ENCODE data around the gene ZNF14.

The ZNF14 gene

GRCh38 chr19:19732579-19733501 is at the start of gene ZNF14:
Gene ZNF14 (minus strand): TSS chr19:19733112. CDS start chr19:19732958, 154 bp downstream.
- Histone ChIP-seq H3K27ac (ENCODE audit: extremely low read depth, low read depth, low read length) (peak within 1 kb of the TSS; percentile 27; the same call in 1 of the 2 replicates), H3K9me3 (ENCODE audit: control insufficient read depth, insufficient read depth, low read depth, low read length) (peaks cover 2% of the 10 kb centered on the region; the same call in 1 of the 2 replicates)
- POLR2A ChIA-PET, result interaction anchor here (0.6 to 2.9 kb wide), 11 partner anchors 43 to 367 kb away, joined by 3 to 29 read pairs (median 4); partner anchors contain the start of genes ZNF101, ZNF506, ZNF682 and ZNF93
- TF ChIP-seq ZFHX2 (tag by site-specific recombination; conservative IDR thresholded peaks at IDR 0.05) (no peak), PRDM10 (tag by site-specific recombination; IDR thresholded peaks at IDR 0.05) (peak; percentile 49), YY1 (tag by site-specific recombination; IDR thresholded peaks at IDR 0.05) (peak; percentile 51; the same call in 1 of the 2 replicates), KLF17 (tag by site-specific recombination; IDR thresholded peaks at IDR 0.05) (no peak), SP7 (tag by site-specific recombination; IDR thresholded peaks at IDR 0.05) (0 out of 2 replicates have a peak, but pooled peaks have one; percentile 32), ZNF274 (IDR thresholded peaks at IDR 0.05; ENCODE audit: low read length) (no peak), ZNF274 (tag by site-specific recombination; IDR thresholded peaks at IDR 0.05; ENCODE audit: borderline replicate concordance) (no peak), ZNF777 (tag by site-specific recombination; IDR thresholded peaks at IDR 0.05; ENCODE audit: borderline replicate concordance) (0 out of 2 replicates have a peak, but pooled peaks have one; percentile 42), ZNF19 (tag by site-specific recombination; IDR thresholded peaks at IDR 0.05; ENCODE audit: low read depth) (no peak), TRIM28 (IDR thresholded peaks at IDR 0.05; ENCODE audit: borderline replicate concordance, low read length) (peak; percentile 48; the same call in 1 of the 2 replicates), ZIC2 (tag by site-specific recombination; IDR thresholded peaks at IDR 0.05) (peak; percentile 43), ZNF335 (tag by site-specific recombination; conservative IDR thresholded peaks at IDR 0.05) (peak; percentile 84), SETDB1 (IDR thresholded peaks at IDR 0.05; ENCODE audit: insufficient read length, low read length) (peak; percentile 30), ZXDB (tag by site-specific recombination; IDR thresholded peaks at IDR 0.05) (0 out of 2 replicates have a peak, but pooled peaks have one; percentile 28), SCRT2 (tag by site-specific recombination; IDR thresholded peaks at IDR 0.05) (no peak), ZNF785 (tag by site-specific recombination; IDR thresholded peaks at IDR 0.05) (no peak), ZNF664 (tag by site-specific recombination; IDR thresholded peaks at IDR 0.05) (no peak), SP2 (tag by site-specific recombination; IDR thresholded peaks at IDR 0.05) (peak; percentile 81), ZNF610 (tag by site-specific recombination; IDR thresholded peaks at IDR 0.05; ENCODE audit: borderline replicate concordance) (peak; percentile 64; the same call in 1 of the 2 replicates), ZNF311 (tag by site-specific recombination; IDR thresholded peaks at IDR 0.05; ENCODE audit: borderline replicate concordance) (no peak), KLF1 (tag by site-specific recombination; IDR thresholded peaks at IDR 0.05) (no peak), KLF9 (tag by site-specific recombination; IDR thresholded peaks at IDR 0.05; ENCODE audit: low read depth) (peak; percentile 81), ZNF791 (tag by site-specific recombination; IDR thresholded peaks at IDR 0.05) (no peak), ZNF561 (tag by site-specific recombination; IDR thresholded peaks at IDR 0.05; ENCODE audit: borderline replicate concordance) (no peak), SP3 (tag by site-specific recombination; IDR thresholded peaks at IDR 0.05) (peak; percentile 71), ZNF132 (tag by site-specific recombination; IDR thresholded peaks at IDR 0.05; ENCODE audit: borderline replicate concordance) (no peak)
- TF ChIP-seq, protein P1, sequence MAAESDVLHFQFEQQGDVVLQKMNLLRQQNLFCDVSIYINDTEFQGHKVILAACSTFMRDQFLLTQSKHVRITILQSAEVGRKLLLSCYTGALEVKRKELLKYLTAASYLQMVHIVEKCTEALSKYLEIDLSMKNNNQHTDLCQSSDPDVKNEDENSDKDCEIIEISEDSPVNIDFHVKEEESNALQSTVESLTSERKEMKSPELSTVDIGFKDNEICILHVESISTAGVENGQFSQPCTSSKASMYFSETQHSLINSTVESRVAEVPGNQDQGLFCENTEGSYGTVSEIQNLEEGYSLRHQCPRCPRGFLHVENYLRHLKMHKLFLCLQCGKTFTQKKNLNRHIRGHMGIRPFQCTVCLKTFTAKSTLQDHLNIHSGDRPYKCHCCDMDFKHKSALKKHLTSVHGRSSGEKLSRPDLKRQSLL (tag by site-specific recombination; IDR thresholded peaks at IDR 0.05), result 0 out of 2 replicates have a peak, but pooled peaks have one; percentile 54
- TF ChIP-seq, protein P2, sequence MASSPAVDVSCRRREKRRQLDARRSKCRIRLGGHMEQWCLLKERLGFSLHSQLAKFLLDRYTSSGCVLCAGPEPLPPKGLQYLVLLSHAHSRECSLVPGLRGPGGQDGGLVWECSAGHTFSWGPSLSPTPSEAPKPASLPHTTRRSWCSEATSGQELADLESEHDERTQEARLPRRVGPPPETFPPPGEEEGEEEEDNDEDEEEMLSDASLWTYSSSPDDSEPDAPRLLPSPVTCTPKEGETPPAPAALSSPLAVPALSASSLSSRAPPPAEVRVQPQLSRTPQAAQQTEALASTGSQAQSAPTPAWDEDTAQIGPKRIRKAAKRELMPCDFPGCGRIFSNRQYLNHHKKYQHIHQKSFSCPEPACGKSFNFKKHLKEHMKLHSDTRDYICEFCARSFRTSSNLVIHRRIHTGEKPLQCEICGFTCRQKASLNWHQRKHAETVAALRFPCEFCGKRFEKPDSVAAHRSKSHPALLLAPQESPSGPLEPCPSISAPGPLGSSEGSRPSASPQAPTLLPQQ (tag by site-specific recombination; IDR thresholded peaks at IDR 0.05), result 0 out of 2 replicates have a peak, but pooled peaks have one; percentile 30
- TF ChIP-seq, protein P3, sequence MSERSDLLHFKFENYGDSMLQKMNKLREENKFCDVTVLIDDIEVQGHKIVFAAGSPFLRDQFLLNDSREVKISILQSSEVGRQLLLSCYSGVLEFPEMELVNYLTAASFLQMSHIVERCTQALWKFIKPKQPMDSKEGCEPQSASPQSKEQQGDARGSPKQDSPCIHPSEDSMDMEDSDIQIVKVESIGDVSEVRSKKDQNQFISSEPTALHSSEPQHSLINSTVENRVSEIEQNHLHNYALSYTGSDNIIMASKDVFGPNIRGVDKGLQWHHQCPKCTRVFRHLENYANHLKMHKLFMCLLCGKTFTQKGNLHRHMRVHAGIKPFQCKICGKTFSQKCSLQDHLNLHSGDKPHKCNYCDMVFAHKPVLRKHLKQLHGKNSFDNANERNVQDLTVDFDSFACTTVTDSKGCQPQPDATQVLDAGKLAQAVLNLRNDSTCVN (tag by site-specific recombination; optimal IDR thresholded peaks at IDR 0.05), result peak; percentile 20

More at GRCh38 chr19:19732579-19733501, at the start of gene ZNF14:
- peak within 1 kb of the TSS; percentile 96 for H3K4me3 ChIP-seq (ENCODE audit: low read depth, low read length)
- H3K36me3 ChIP-seq (ENCODE audit: control insufficient read depth in 2 of 2, insufficient read depth in 1 of 2, low read length in 2 of 2), result peaks cover 20 to 35% of the 10 kb centered on the region in 2 experiments; a peak in 2 of 3 replicates
- no peaks in the 10 kb centered on the region for H3K4me1 ChIP-seq (ENCODE audit: control insufficient read depth, insufficient read depth, low read length)
- CTCF ChIA-PET, result interaction anchor here (0.7 kb wide), 1 partner anchor 225 kb away, joined by 3 read pairs; no protein-coding TSS in a partner anchor

Measured in HEK293 (cell line).